ENCODE results near the gene GINS2.
A peak's percentile ranks its signal among the peaks of the same experiment; 100 is the strongest.

Gene GINS2

GRCh38 chr16:85665373-85665740 lies 23.4 kb downstream of the GINS2 start:
- DNase-seq, result no peak

GRCh38 chr16:85664580-85665372 lies 24.0 kb downstream of the GINS2 start:
- no peak for DNase-seq

- DNase-seq, result no peak
Measured at GRCh38 chr16:85663891-85664321, 24.8 kb downstream of the GINS2 start.

- no peak for DNase-seq
Measured at GRCh38 chr16:85662976-85663830, 25.6 kb downstream of the GINS2 start.

- no peak for DNase-seq
Measured at GRCh38 chr16:85662482-85662812, 26.3 kb downstream of the GINS2 start.

GRCh38 chr16:85661740-85662481 lies 26.8 kb downstream of the GINS2 start:
- DNase-seq, result no peak

GRCh38 chr16:85660843-85661739 lies 27.7 kb downstream of the GINS2 start:
- DNase-seq, result no peak

- peak; percentile 73 for DNase-seq
Measured at GRCh38 chr16:85659805-85660511, 28.8 kb downstream of the GINS2 start.

- DNase-seq, result no peak
Measured at GRCh38 chr16:85659336-85659735, 29.4 kb downstream of the GINS2 start.

- no peak for DNase-seq
Measured at GRCh38 chr16:85658504-85659326, 30.0 kb downstream of the GINS2 start.

- DNase-seq, result no peak
Measured at GRCh38 chr16:85657996-85658395, 30.8 kb downstream of the GINS2 start.

GRCh38 chr16:85657267-85657650 lies 31.5 kb downstream of the GINS2 start:
- no peak for DNase-seq

GRCh38 chr16:85656351-85657266 lies 32.1 kb downstream of the GINS2 start:
- no peak for DNase-seq

- DNase-seq, result no peak
Measured at GRCh38 chr16:85655216-85656129, 33.3 kb downstream of the GINS2 start.

- no peak for DNase-seq
Measured at GRCh38 chr16:85654251-85655095, 34.3 kb downstream of the GINS2 start.

- DNase-seq, result no peak
Measured at GRCh38 chr16:85653290-85653891, 35.4 kb downstream of the GINS2 start.
